K562 treated with DMSO at 1 percent for 24 hours (cell line): ENCODE measurements around the gene TMEM176B. TPM values are rescaled to one million over a fixed set of nuclear protein-coding genes. Genes with fewer than 3 reads are reported as not detected.

ENCODE experiments used
- total RNA-seq: library from RNA; unstranded; fragments of 300-600 nt; gene quantifications from 2 replicates; pipeline ENCODE4 v1.2.3, GENCODE V29; 2022; ENCODE audit warnings: low read depth; ENCODE audit not compliant: insufficient read depth

TMEM176B gene
- total RNA-seq = 1.3 and 3.0 TPM in 2 replicates

DNA sequence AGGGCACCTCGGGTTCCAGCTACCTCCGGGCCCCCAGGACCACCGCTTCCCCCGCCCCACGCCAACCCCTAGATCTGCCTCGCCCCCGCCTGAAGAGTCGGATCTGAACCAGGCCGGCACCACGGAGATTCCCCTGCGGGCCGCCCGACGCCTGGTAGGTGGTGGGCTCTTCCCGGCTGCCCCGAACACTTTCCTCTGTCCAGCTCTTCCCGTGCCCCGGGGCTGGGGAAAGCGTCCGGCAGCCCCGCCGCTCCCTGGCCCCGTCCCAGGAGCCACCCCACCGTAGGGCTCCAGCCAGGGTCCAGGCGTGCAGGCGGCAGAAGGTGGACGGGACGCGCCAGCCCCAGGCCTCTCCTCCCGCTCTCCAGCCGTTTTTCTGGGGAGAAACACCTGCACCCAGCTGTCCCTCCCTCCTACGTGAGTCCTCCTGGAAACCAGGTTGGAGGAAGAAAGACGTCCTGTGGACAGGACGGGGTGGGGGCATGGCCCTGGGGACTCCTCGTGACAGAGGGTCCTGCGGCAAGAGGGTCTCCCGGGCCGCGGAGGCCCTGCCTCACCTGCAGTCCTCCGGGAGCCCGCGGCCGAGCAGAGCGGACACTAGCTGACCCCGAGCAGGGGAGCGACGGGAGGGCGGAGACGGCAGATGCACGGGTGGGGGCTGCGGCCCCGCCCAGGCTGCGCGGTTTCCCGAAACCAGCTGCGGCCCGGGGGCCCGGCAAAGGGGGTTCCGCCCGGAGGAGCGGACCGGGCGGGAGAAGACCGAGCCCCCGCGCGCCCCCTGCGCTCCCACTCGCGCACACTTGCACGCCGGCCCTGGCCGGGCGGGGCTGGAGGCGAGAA, at the start of gene TMEM176B:
Gene TMEM176B (minus strand): TSS at position 624 of the 840 bp plus-strand sequence. CDS start 3,795 bp downstream, outside the sequence.

DNA sequence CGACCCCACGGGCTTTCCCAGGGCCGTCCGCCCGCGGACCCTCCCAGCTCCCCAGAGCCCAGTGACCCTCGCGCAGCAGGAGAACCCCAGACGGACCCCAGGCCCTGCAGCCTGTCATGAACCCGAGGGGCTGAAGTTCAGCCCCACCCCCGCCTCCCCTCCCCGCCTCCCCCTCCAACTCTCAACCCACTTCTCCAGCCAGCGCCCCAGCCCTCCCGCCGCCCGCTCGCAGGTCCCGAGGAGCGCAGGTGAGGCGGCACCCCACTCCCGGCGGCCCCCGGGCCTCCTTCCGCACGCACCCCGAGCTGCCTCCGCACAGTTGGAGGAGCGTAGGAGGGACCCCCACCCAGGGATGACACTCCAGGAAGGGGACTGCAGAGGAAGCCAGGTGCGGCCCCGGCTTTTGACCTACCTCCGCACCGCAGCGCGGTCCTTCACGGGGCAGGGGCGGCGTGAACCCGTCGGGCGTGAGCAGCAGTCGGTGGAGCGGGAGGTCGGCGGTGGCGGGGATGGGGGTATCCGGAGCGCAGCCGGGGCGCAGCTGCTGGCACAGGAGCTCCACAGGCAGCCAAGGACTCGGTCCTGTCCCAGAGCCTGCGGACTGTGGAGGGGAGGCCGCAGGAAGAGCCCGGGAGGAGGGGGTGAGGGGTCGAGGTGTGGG, 547 bp upstream of the TMEM176B start, which contains the start of gene TMEM176A:
Gene TMEM176A (plus strand): TSS at position 189 of the 661 bp plus-strand sequence. CDS start 782 bp downstream, outside the sequence.

Other genes with a start within 250 kb of the TMEM176B start
- gene GIMAP4, start 233.0 kb downstream of the TMEM176B start, total RNA-seq = not detected in 2 replicates
- gene GIMAP6, start 168.0 kb downstream of the TMEM176B start, total RNA-seq = 0.39 and 1.2 TPM in 2 replicates
- 5.3 and 8.4 TPM in 2 replicates for gene GIMAP2, start 114.7 kb downstream of the TMEM176B start, total RNA-seq
- gene GIMAP1, start 83.8 kb downstream of the TMEM176B start, total RNA-seq = not detected in 2 replicates
- 2.3 and 3.4 TPM in 2 replicates for gene GIMAP5, start 62.9 kb downstream of the TMEM176B start, total RNA-seq
- gene TMEM176A, start 405 bp upstream of the TMEM176B start, total RNA-seq = 1.9 and 2.6 TPM in 2 replicates
- not detected in 2 replicates for gene AOC1, start 52.2 kb upstream of the TMEM176B start, total RNA-seq
- gene KCNH2, start 178.0 kb upstream of the TMEM176B start, total RNA-seq = 138 and 157 TPM in 2 replicates
- 91.7 and 109 TPM in 2 replicates for gene NOS3, start 190.7 kb upstream of the TMEM176B start, total RNA-seq
- gene ATG9B, start 224.1 kb upstream of the TMEM176B start, total RNA-seq = 5.4 and 7.1 TPM in 2 replicates
- 51.8 and 53.5 TPM in 2 replicates for gene ABCB8, start 228.1 kb upstream of the TMEM176B start, total RNA-seq
- gene ASIC3, start 248.2 kb upstream of the TMEM176B start, total RNA-seq = 11.0 and 13.6 TPM in 2 replicates